ENCODE results near the gene LRRTM1.

Gene LRRTM1

GRCh38 chr2:80300954-80301353 lies 3.6 kb downstream of the LRRTM1 start:
- DNase-seq = no peak

DNA sequence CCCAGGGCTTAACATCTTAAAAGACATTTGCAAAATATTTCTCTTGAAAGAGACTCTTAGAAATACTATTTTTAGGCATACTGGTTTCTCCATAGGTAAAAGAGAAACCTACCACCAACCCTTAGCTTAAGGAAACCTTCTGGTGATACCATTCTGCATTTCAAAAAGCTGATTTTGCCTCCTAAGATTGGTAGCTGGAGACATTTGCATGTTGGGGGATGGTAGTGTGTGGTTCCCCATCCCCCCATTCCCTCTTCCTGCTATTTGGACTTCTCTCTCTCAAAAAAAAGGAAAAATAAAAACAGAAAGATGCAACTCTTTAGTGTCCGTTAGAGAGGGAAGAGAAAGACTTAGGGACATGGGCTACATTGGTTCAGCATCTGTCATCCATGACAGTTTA lies 4.2 kb downstream of the LRRTM1 start:
- no peak for DNase-seq

DNA sequence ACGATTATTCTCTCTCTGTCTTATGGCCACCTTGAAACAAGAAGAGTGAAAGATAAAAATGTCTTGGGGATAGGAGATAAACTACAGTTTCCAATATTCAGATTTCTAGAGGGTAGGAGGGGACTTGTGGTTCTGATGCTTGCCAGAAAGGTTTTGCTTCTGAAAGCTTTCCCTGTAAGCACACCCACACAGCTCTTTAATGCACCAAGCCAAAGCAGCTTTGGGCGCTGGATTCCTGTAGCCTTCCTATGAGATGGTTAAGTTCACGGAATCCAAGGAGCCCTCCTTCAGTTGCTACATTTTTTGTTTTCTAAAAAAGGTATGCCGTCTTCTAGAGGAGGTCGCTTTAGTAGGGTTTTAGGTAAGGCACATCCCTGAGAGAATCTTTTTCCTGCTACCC lies 4.9 kb downstream of the LRRTM1 start:
- no peak for DNase-seq

DNA sequence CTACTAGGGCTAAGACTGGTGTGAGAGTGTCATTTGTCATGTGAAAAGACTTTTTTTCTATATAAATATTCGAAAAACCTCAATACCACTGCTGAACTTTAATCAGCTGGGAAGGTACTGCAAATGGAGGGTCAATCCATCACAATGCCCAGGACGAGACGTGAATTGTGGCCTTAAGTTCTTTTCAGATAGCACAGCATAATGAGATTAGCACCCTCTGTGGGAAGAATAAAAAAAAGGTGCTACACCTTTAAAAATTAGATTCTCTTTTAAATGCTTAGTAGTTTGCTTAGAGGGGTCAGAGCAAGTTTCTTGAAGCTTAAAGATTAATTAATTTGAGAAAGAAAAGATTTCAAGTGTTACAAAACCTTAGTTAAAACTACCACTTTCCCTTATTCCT lies 5.6 kb downstream of the LRRTM1 start:
- DNase-seq = no peak

DNA sequence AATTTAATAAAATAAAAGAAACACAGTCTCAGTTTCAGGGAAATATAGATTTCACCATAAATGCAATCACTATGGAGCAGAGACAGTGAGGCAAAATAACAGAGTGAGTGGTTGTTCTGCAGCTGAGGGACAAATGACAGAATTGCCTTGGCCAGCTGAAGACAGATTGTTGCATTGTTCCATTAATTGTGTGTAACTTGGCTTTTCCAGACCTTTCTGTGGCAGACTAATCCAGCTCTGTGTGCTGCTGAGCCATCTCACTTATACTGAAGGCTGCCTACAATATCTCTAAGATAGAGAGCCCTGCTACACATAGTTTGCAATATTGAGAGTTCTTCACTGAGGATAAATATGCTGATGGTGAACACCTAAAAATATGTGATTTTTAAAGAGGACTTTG lies 11.5 kb downstream of the LRRTM1 start:
- no peak for DNase-seq

DNA sequence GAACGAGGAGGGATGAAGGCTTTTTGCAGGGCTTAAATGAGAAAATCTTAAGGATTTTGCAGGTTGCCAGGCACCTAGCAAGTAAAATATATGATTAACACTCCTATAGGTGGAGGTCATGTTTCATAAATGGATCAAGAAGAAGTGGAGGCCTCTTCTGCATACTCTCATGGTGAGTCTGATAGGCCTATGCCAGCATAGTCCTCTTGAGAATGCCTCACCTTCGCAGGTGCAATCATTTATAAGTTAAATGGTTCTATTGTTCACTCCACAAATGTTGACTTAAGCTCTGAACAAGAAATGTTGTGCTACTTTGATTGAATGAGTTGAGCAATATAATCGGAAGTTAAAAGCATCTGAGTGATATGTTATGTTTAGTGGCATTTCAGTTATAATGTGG lies 12.1 kb downstream of the LRRTM1 start:
- no peak for DNase-seq

- DNase-seq = no peak
Observed at GRCh38 chr2:80291656-80292055, 12.9 kb downstream of the LRRTM1 start.

- DNase-seq = no peak
Observed at GRCh38 chr2:80288576-80288975, 16.0 kb downstream of the LRRTM1 start.

- no peak for DNase-seq
Observed at GRCh38 chr2:80281049-80281448, 23.5 kb downstream of the LRRTM1 start.

DNA sequence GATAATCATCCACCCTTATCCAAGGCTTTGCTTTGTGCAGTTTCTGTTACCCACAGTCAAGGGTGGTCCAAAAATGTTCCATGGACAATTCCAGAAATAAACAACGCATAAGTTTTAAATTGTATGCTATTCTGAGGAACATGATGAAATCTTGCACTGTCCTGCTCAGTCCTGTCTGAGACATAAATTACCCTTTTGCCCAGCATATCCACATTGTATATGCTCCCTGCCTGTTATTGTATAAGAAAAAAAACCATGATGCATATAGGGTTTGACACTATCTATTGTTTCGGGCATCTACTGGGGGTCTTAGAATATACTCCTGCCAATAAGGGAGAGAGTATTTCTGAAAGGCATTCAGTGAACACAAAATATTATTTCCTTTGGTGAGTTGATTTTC lies 24.0 kb downstream of the LRRTM1 start:
- no peak for DNase-seq

- DNase-seq = no peak
Observed at GRCh38 chr2:80269806-80270205, 34.7 kb downstream of the LRRTM1 start.

GRCh38 chr2:80266231-80266630 lies 38.3 kb downstream of the LRRTM1 start:
- DNase-seq = no peak

- DNase-seq = no peak
Observed at GRCh38 chr2:80259292-80259691, 45.3 kb downstream of the LRRTM1 start.

DNA sequence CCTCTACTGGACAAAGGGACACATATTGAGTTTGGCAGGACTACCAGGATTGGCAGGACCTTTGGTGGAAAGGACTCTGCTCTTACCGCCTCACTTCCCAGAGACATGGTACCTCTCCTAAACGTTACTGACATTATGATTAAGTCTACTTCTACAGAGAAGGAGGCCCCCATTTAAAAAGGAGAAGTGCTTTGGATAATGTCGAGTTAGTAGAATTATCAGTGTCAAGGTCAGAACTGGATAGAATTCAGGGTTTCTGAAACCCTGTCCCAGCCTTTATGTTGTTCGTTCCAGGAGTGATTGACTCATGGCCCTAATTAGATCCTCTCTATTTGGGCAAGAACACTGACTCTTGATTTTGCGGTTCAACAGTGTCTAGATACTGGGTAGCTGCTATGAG lies 45.8 kb downstream of the LRRTM1 start:
- DNase-seq = no peak

DNA sequence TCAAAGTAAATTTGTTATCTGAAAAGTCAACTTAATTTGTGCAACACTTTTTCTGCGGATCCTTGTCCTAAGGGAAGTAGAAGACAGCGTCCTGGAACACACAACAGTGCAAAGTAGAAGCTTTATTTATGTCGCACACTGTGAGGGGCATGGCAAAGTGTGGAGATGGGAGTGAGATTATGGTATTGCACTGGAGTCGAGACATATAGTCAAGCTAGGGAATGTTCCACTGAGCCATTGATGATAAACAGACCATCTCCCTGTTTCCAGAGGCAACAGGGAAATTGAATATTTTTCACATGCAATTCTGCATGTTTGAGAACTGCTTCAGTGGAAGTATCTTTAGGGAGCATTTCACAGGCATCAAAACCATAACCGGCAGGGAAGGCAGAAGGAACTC lies 46.2 kb downstream of the LRRTM1 start:
- DNase-seq = no peak

GRCh38 chr2:80257450-80257849 lies 47.1 kb downstream of the LRRTM1 start:
- no peak for DNase-seq

DNA sequence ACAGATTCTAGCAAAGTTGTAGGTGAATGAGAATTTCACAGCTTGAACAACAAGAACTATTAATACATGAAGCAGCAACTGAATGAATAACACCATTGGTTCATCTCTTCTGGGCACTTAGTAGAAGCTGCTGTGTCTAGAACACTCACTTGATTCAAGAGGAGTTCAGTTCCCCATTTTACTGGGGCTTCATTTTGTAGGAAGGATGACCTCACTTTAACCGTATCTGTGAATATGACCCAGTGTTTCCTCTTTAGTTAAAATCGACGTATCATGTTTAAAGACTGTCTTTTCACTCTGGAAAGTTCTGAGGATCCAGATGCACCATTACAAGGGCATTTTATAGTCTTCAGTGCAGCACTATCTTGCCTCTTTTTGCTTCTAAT lies 47.8 kb downstream of the LRRTM1 start:
- DNase-seq = no peak

- no peak for DNase-seq
Observed at GRCh38 chr2:80255918-80256781, 48.4 kb downstream of the LRRTM1 start.

GRCh38 chr2:80252294-80252986 lies 52.1 kb downstream of the LRRTM1 start:
- DNase-seq = no peak
